Liver (tissue), 9 donors: Measurements from ENCODE around the gene AWAT2. TPM values are rescaled to one million over a fixed set of nuclear protein-coding genes. Genes with fewer than 3 reads are reported as not detected.

ENCODE experiments used
- DNase-seq: peaks from one replicate; pipeline ENCODE4 v3.0.0-alpha.2; 2017; ENCODE audit warnings: low spot score
- H3K27ac ChIP-seq, 2 donors: one replicate each; pipeline ENCODE4 v1.7.0; 2013; ENCODE audit warnings: inconsistent platforms in 2 of 2, low read length in 2 of 2, control low read depth in 1 of 2, low read depth in 1 of 2, mild to moderate bottlenecking in 1 of 2
- H3K27me3 ChIP-seq, 4 donors: one replicate each; pipeline versions ENCODE4 v1.6.1 to v1.7.0; 2013; ENCODE audit warnings: low read length in 3 of 4, inconsistent platforms in 1 of 4, mild to moderate bottlenecking in 1 of 4, moderate library complexity in 1 of 4; ENCODE audit not compliant: control insufficient read depth in 4 of 4, insufficient read depth in 4 of 4
- H3K36me3 ChIP-seq, 4 donors: one replicate each; pipeline versions ENCODE4 v1.6.1 to v1.7.0; 2013; ENCODE audit warnings: low read length in 3 of 4, mild to moderate bottlenecking in 3 of 4, low read depth in 1 of 4, moderate library complexity in 1 of 4; ENCODE audit not compliant: control insufficient read depth in 4 of 4, insufficient read depth in 3 of 4
- H3K4me1 ChIP-seq, 4 donors: one replicate each; pipeline versions ENCODE4 v1.6.1 to v1.7.0; 2013; ENCODE audit warnings: low read length in 3 of 4, mild to moderate bottlenecking in 3 of 4, moderate library complexity in 1 of 4; ENCODE audit not compliant: control insufficient read depth in 4 of 4, insufficient read depth in 4 of 4
- H3K4me3 ChIP-seq, 3 donors: one replicate each; pipeline versions ENCODE4 v1.6.1 to v1.7.0; 2013; ENCODE audit warnings: low read length in 3 of 3, control low read depth in 1 of 3, low read depth in 1 of 3, mild to moderate bottlenecking in 1 of 3
- H3K9ac ChIP-seq, 2 donors: one replicate each; pipeline ENCODE4 v1.7.0; 2013; ENCODE audit warnings: low read length in 2 of 2, mild to moderate bottlenecking in 2 of 2, moderate library complexity in 2 of 2, control low read depth in 1 of 2, low read depth in 1 of 2
- H3K9me3 ChIP-seq, 4 donors: one replicate each; pipeline versions ENCODE4 v1.6.1 to v1.7.0; 2013; ENCODE audit warnings: low read length in 3 of 4; ENCODE audit not compliant: control insufficient read depth in 4 of 4
- ATF3 ChIP-seq: IDR thresholded peaks from 2 replicates; pipeline ENCODE4 v1.6.1; 2016; ENCODE audit warnings: antibody characterized with exemption
- CTCF ChIP-seq: fragments of 150-350 bp; IDR thresholded peaks from 2 replicates; pipeline ENCODE4 v1.5.1; 2017; ENCODE audit warnings: improper control_type of control experiment, low read depth, low read length; ENCODE audit not compliant: missing input control
- EGR1 ChIP-seq, 2 donors: IDR thresholded peaks; 2 replicates each; pipeline ENCODE4 v1.6.1; 2016 to 2018; ENCODE audit warnings: antibody characterized with exemption in 2 of 2, low read depth in 2 of 2
- FOXA1 ChIP-seq: IDR thresholded peaks from 2 replicates; pipeline ENCODE4 v1.6.1; 2016; ENCODE audit warnings: antibody characterized with exemption
- FOXA2 ChIP-seq: IDR thresholded peaks from 2 replicates; pipeline ENCODE4 v1.6.1; 2016; ENCODE audit warnings: antibody characterized with exemption
- GABPA ChIP-seq, 2 donors: IDR thresholded peaks in 1 of 2; conservative IDR thresholded peaks in 1 of 2; 2 replicates each; pipeline ENCODE4 v1.6.1; 2016; ENCODE audit warnings: antibody characterized with exemption in 2 of 2, mild to moderate bottlenecking in 1 of 2, moderate library complexity in 1 of 2
- HNF4A ChIP-seq, 2 donors: conservative IDR thresholded peaks; 2 replicates each; pipeline ENCODE4 v1.6.1; 2016; ENCODE audit warnings: antibody characterized with exemption in 2 of 2, mild to moderate bottlenecking in 2 of 2
- HNF4G ChIP-seq: IDR thresholded peaks from 2 replicates; pipeline ENCODE4 v1.6.1; 2016; ENCODE audit warnings: antibody characterized with exemption
- JUND ChIP-seq, 2 donors: IDR thresholded peaks; 2 replicates each; pipeline ENCODE4 v1.6.1; 2016; ENCODE audit warnings: antibody characterized with exemption in 2 of 2
- NR2F2 ChIP-seq: IDR thresholded peaks from 2 replicates; pipeline ENCODE4 v1.6.1; 2016; ENCODE audit warnings: antibody characterized with exemption
- RAD21 ChIP-seq, 2 donors: IDR thresholded peaks; 2 replicates each; pipeline ENCODE4 v1.6.1; 2016; ENCODE audit warnings: antibody characterized with exemption in 2 of 2, mild to moderate bottlenecking in 2 of 2
- RXRA ChIP-seq, 2 donors: IDR thresholded peaks; 2 replicates each; pipeline ENCODE4 v1.6.1; 2017 to 2018; ENCODE audit warnings: antibody characterized with exemption in 2 of 2, mild to moderate bottlenecking in 1 of 2
- SP1 ChIP-seq: IDR thresholded peaks from 2 replicates; pipeline ENCODE4 v1.6.1; 2018; ENCODE audit warnings: antibody characterized with exemption, mild to moderate bottlenecking
- TAF1 ChIP-seq: conservative IDR thresholded peaks from 2 replicates; pipeline ENCODE4 v1.6.1; 2016; ENCODE audit warnings: antibody characterized with exemption, mild to moderate bottlenecking
- YY1 ChIP-seq: IDR thresholded peaks from 2 replicates; pipeline ENCODE4 v1.6.1; 2016; ENCODE audit warnings: antibody characterized with exemption, mild to moderate bottlenecking
- WGBS: extraction: QIAGEN DNeasy Blood & Tissue Kit; methylation state at CpG from one replicate; pipeline ENCODE4 v1.1.7; 2013; 5-methylcytosine and 5-hydroxymethylcytosine counted together
- polyA plus RNA-seq, 2 donors: library from polyadenylated mRNA; stranded (reverse) in 1 of 2; unstranded in 1 of 2; fragments of 200-250 nt in 1 of 2; fragments of >200 nt in 1 of 2; fragmentation: Nextera tagmentation in 1 of 2; extraction: Ambion mirVana in 1 of 2; gene quantifications; one replicate each; pipeline versions ENCODE4 v1.2.1 to v1.2.3, GENCODE V29; 2013 to 2015
- total RNA-seq, 2 donors: library from RNA; depleted of rRNA; stranded (reverse); fragments of >200 nt; gene quantifications; one replicate each; pipeline ENCODE4 v1.2.3, GENCODE V29; 2014
- TF ChIP-seq, protein P1 (sequence below): IDR thresholded peaks from 2 replicates; pipeline ENCODE4 v1.6.1; 2016; ENCODE audit warnings: antibody characterized with exemption, mild to moderate bottlenecking
- TF ChIP-seq, protein P2 (sequence below): IDR thresholded peaks from 2 replicates; pipeline ENCODE4 v1.6.1; 2016; ENCODE audit warnings: antibody characterized with exemption
- TF ChIP-seq, protein P3 (sequence below): IDR thresholded peaks from 2 replicates; pipeline ENCODE4 v1.6.1; 2016; ENCODE audit warnings: antibody characterized with exemption
- donor health status: healthy.
- donor health status: healthy.
- donor health status: healthy.
- donor health status: healthy.
- donor health status: healthy.

AWAT2 gene
- total and polyA plus RNA-seq, 4 donors, result not detected

DNA sequence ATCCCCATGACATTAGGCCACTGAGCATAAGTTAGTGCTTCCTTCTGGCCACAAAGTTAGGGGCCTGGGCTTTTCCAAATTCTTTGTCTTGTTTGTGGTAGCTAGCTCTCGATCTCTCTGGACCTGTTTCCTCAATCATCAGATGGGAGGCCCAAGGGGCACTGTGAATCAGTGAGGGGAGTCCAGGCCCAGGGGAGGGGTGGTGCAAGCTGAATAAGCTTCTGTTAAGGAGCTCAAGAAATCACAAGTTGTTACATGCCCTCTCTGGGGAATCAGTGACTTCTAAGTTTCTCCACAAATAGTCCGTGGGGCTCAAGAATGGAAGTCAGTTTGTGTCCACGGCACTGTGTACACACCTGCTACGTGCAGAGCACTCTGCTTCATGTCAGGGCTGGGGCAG is 15.1 kb downstream of the AWAT2 start:
- 92% methylated on average over 4 of the region's 4 CpGs for WGBS

More for the DNA sequence above, 15.1 kb downstream of the AWAT2 start:
- no peaks in the 10 kb centered on the region for H3K9me3 ChIP-seq
- no peak overlapping the region for H3K9ac ChIP-seq
- no peak overlapping the region for H3K4me3 ChIP-seq
- no peaks in the 10 kb centered on the region for H3K27me3 ChIP-seq
- no peak overlapping the region for H3K27ac ChIP-seq
- no peak for TF ChIP-seq CTCF
- TF ChIP-seq, protein P1, sequence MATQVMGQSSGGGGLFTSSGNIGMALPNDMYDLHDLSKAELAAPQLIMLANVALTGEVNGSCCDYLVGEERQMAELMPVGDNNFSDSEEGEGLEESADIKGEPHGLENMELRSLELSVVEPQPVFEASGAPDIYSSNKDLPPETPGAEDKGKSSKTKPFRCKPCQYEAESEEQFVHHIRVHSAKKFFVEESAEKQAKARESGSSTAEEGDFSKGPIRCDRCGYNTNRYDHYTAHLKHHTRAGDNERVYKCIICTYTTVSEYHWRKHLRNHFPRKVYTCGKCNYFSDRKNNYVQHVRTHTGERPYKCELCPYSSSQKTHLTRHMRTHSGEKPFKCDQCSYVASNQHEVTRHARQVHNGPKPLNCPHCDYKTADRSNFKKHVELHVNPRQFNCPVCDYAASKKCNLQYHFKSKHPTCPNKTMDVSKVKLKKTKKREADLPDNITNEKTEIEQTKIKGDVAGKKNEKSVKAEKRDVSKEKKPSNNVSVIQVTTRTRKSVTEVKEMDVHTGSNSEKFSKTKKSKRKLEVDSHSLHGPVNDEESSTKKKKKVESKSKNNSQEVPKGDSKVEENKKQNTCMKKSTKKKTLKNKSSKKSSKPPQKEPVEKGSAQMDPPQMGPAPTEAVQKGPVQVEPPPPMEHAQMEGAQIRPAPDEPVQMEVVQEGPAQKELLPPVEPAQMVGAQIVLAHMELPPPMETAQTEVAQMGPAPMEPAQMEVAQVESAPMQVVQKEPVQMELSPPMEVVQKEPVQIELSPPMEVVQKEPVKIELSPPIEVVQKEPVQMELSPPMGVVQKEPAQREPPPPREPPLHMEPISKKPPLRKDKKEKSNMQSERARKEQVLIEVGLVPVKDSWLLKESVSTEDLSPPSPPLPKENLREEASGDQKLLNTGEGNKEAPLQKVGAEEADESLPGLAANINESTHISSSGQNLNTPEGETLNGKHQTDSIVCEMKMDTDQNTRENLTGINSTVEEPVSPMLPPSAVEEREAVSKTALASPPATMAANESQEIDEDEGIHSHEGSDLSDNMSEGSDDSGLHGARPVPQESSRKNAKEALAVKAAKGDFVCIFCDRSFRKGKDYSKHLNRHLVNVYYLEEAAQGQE, result no peak
- TF ChIP-seq RAD21 (IDR thresholded peaks at IDR 0.05), result no peak
- TF ChIP-seq TAF1, result no peak
- no peak for TF ChIP-seq HNF4G
- no peak for TF ChIP-seq YY1
- no peak for TF ChIP-seq GABPA (IDR thresholded peaks at IDR 0.05 in 1 of 2, conservative IDR thresholded peaks at IDR 0.05 in 1 of 2)
- TF ChIP-seq, protein P2, sequence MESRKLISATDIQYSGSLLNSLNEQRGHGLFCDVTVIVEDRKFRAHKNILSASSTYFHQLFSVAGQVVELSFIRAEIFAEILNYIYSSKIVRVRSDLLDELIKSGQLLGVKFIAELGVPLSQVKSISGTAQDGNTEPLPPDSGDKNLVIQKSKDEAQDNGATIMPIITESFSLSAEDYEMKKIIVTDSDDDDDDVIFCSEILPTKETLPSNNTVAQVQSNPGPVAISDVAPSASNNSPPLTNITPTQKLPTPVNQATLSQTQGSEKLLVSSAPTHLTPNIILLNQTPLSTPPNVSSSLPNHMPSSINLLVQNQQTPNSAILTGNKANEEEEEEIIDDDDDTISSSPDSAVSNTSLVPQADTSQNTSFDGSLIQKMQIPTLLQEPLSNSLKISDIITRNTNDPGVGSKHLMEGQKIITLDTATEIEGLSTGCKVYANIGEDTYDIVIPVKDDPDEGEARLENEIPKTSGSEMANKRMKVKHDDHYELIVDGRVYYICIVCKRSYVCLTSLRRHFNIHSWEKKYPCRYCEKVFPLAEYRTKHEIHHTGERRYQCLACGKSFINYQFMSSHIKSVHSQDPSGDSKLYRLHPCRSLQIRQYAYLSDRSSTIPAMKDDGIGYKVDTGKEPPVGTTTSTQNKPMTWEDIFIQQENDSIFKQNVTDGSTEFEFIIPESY, result no peak
- no peak for TF ChIP-seq HNF4A (conservative IDR thresholded peaks at IDR 0.05)
- no peak for TF ChIP-seq EGR1 (IDR thresholded peaks at IDR 0.05; ENCODE audit: low read depth in 2 of 2)
- no peak for TF ChIP-seq RXRA (IDR thresholded peaks at IDR 0.05)
- TF ChIP-seq NR2F2, result no peak
- no peak for TF ChIP-seq FOXA1
- TF ChIP-seq SP1, result no peak
- TF ChIP-seq JUND (IDR thresholded peaks at IDR 0.05), result no peak
- TF ChIP-seq ATF3, result no peak
- no peak for TF ChIP-seq FOXA2
- TF ChIP-seq, protein P3, sequence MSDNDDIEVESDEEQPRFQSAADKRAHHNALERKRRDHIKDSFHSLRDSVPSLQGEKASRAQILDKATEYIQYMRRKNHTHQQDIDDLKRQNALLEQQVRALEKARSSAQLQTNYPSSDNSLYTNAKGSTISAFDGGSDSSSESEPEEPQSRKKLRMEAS, result no peak
- H3K36me3 ChIP-seq, result no peaks in the 10 kb centered on the region
- H3K4me1 ChIP-seq, result peaks cover 0 to 8% (median 4%) of the 10 kb centered on the region in 4 donors
- no peak for DNase-seq
